OCI-LY1 (cell line): Measurements from ENCODE around the gene CLVS2.

ENCODE experiments used
- CTCF ChIP-seq: fragments of 200-600 bp; sonication (generic), shearing (Covaris generic); IDR thresholded peaks from 2 replicates; pipeline ENCODE4 v1.5.1; 2017; ENCODE audit warnings: mild to moderate bottlenecking, antibody characterized with exemption, low read length, moderate library complexity, mixed read lengths
- EZH2 ChIP-seq: fragments of 200-600 bp; sonication (generic), shearing (Covaris generic); IDR thresholded peaks from 2 replicates; pipeline ENCODE4 v1.8.0; 2017; ENCODE audit warnings: borderline replicate concordance, mixed run types, mild to moderate bottlenecking, antibody characterized with exemption, low read length, moderate library complexity, mixed read lengths

GRCh38 chr6:123007885-123008284 lies 11.8 kb downstream of the CLVS2 start:
- TF ChIP-seq CTCF (no peak), EZH2 (no peak)
